Raji (cell line): ENCODE data around the gene CSHL1.
"Not testable (repeated sequence)": the region's sequence is repeated elsewhere in the genome, so short reads cannot be mapped to it uniquely, and the experiment has no call there.

Experiments used
- POLR2A ChIP-seq: IDR thresholded peaks from 2 replicates; pipeline ENCODE4 v1.6.1; 2011; ENCODE audit warnings: low read depth, low read length, control low read depth; ENCODE audit not compliant: insufficient read depth

The CSHL1 gene

GRCh38 chr17:63930951-63931575, 20.0 kb upstream of the CSHL1 start:
- TF ChIP-seq POLR2A = peak; percentile 61

- no peak for TF ChIP-seq POLR2A
Observed at GRCh38 chr17:63929860-63930766, 19.1 kb upstream of the CSHL1 start.

- TF ChIP-seq POLR2A = 0 out of 2 replicates have a peak, but pooled peaks have one; percentile 10
Observed at GRCh38 chr17:63928966-63929695, 18.1 kb upstream of the CSHL1 start.

GRCh38 chr17:63928172-63928666, 17.2 kb upstream of the CSHL1 start:
- TF ChIP-seq POLR2A = no peak

- peak; percentile 72 for TF ChIP-seq POLR2A
Observed at GRCh38 chr17:63927464-63928171, 16.6 kb upstream of the CSHL1 start.

GRCh38 chr17:63926164-63926563, 15.1 kb upstream of the CSHL1 start:
- no peak for TF ChIP-seq POLR2A

- peak; percentile 60 for TF ChIP-seq POLR2A
Observed at GRCh38 chr17:63925615-63926014, 14.6 kb upstream of the CSHL1 start.

- TF ChIP-seq POLR2A = 0 out of 2 replicates have a peak, but pooled peaks have one; percentile 48
Observed at GRCh38 chr17:63922402-63922801, 11.3 kb upstream of the CSHL1 start.

- 0 out of 2 replicates have a peak, but pooled peaks have one; percentile 23 for TF ChIP-seq POLR2A
Observed at GRCh38 chr17:63920779-63921178, 9.7 kb upstream of the CSHL1 start.

GRCh38 chr17:63919311-63919723, 8.3 kb upstream of the CSHL1 start:
- 0 out of 2 replicates have a peak, but pooled peaks have one; percentile 27 for TF ChIP-seq POLR2A

GRCh38 chr17:63918789-63919305, 7.8 kb upstream of the CSHL1 start, which contains the start of gene GH1:
Gene GH1 (minus strand): TSS chr17:63918839. CDS start chr17:63918776, 63 bp downstream.
- TF ChIP-seq POLR2A = not testable (repeated sequence)

GRCh38 chr17:63918305-63918704, 7.2 kb upstream of the CSHL1 start:
- TF ChIP-seq POLR2A = no peak

- no peak for TF ChIP-seq POLR2A
Observed at GRCh38 chr17:63917646-63918045, 6.6 kb upstream of the CSHL1 start.

- no peak for TF ChIP-seq POLR2A
Observed at GRCh38 chr17:63916566-63917185, 5.6 kb upstream of the CSHL1 start.
